ENCODE results near the gene UBE2U. TPM values are rescaled to one million over a fixed set of nuclear protein-coding genes. Genes with fewer than 3 reads are reported as not detected.
"Not testable (repeated sequence)": the region's sequence is repeated elsewhere in the genome, so short reads cannot be mapped to it uniquely, and the experiment has no call there.

UBE2U gene
- total RNA-seq, 4 donors from 2014 or later = not detected

- no peak for ATAC-seq
- 79% methylated on average over 2 of the region's 2 CpGs; no CpG with 5 or more reads in 1 of the 2 donors for WGBS, 2 donors (ENCODE audit: low coverage in 1 of 2)
- TF ChIP-seq CTCF (IDR thresholded peaks at IDR 0.05) (no peak), POLR2A (IDR thresholded peaks at IDR 0.05) (no peak), EP300 (IDR thresholded peaks at IDR 0.05) (no peak), POLR2AphosphoS5 (IDR thresholded peaks at IDR 0.05) (no peak)
- Histone ChIP-seq H3K9me3 (no peaks in the 10 kb centered on the region), H3K4me3 (no peak overlapping the region), H3K27me3 (no peaks in the 10 kb centered on the region), H3K36me3 (no peaks in the 10 kb centered on the region), H3K27ac (no peak overlapping the region), H3K4me1 (no peaks in the 10 kb centered on the region)
Measured at GRCh38 chr1:64209221-64209620, 5.8 kb downstream of the UBE2U start.

GRCh38 chr1:64212031-64212430, 8.6 kb downstream of the UBE2U start:
- Histone ChIP-seq H3K27me3 (no peaks in the 10 kb centered on the region), H3K4me1 (no peaks in the 10 kb centered on the region), H3K27ac (no peak overlapping the region), H3K4me3 (no peak overlapping the region), H3K9me3 (no peaks in the 10 kb centered on the region), H3K36me3 (no peaks in the 10 kb centered on the region)
- TF ChIP-seq POLR2A (IDR thresholded peaks at IDR 0.05) (no peak), EP300 (IDR thresholded peaks at IDR 0.05) (no peak), POLR2AphosphoS5 (IDR thresholded peaks at IDR 0.05) (no peak), CTCF (IDR thresholded peaks at IDR 0.05) (no peak)
- no peak for ATAC-seq

GRCh38 chr1:64215576-64215975, 12.2 kb downstream of the UBE2U start:
- Histone ChIP-seq H3K9me3 (no peaks in the 10 kb centered on the region), H3K4me1 (no peaks in the 10 kb centered on the region), H3K27ac (no peak overlapping the region), H3K36me3 (no peaks in the 10 kb centered on the region), H3K27me3 (no peaks in the 10 kb centered on the region), H3K4me3 (no peak overlapping the region)
- no peak for ATAC-seq
- 86 to 100% methylated on average over 2 to 3 of the region's 3 CpGs for WGBS, 2 donors (ENCODE audit: low coverage in 1 of 2)
- TF ChIP-seq CTCF (IDR thresholded peaks at IDR 0.05) (no peak), POLR2A (IDR thresholded peaks at IDR 0.05) (no peak), EP300 (IDR thresholded peaks at IDR 0.05) (no peak), POLR2AphosphoS5 (IDR thresholded peaks at IDR 0.05) (no peak)

- peak; percentile 60 for ATAC-seq
- no peaks in the 10 kb centered on the region for H3K27me3 ChIP-seq
- no peak overlapping the region for H3K4me3 ChIP-seq
- H3K4me1 ChIP-seq = no peaks in the 10 kb centered on the region
- H3K27ac ChIP-seq = no peak overlapping the region
- H3K36me3 ChIP-seq = no peaks in the 10 kb centered on the region
- H3K9me3 ChIP-seq = no peaks in the 10 kb centered on the region
- 57 to 63% methylated on average over 5 of the region's 5 CpGs for WGBS, 2 donors (ENCODE audit: low coverage in 1 of 2)
- TF ChIP-seq POLR2A (IDR thresholded peaks at IDR 0.05) = no peak
- TF ChIP-seq POLR2AphosphoS5 (IDR thresholded peaks at IDR 0.05) = no peak
- TF ChIP-seq EP300 (IDR thresholded peaks at IDR 0.05) = no peak
- TF ChIP-seq CTCF (IDR thresholded peaks at IDR 0.05) = no peak
Measured at GRCh38 chr1:64220241-64220640, 16.8 kb downstream of the UBE2U start.

GRCh38 chr1:64223329-64224151, 20.1 kb downstream of the UBE2U start:
- Histone ChIP-seq H3K4me3 (no peak overlapping the region), H3K27me3 (no peaks in the 10 kb centered on the region), H3K36me3 (no peaks in the 10 kb centered on the region), H3K27ac (no peak overlapping the region), H3K4me1 (no peaks in the 10 kb centered on the region), H3K9me3 (no peaks in the 10 kb centered on the region)
- TF ChIP-seq POLR2AphosphoS5 (IDR thresholded peaks at IDR 0.05) = no peak
- TF ChIP-seq CTCF (IDR thresholded peaks at IDR 0.05) = no peak
- no peak for TF ChIP-seq EP300 (IDR thresholded peaks at IDR 0.05)
- no peak for TF ChIP-seq POLR2A (IDR thresholded peaks at IDR 0.05)
- ATAC-seq = no peak
- WGBS, 2 donors (ENCODE audit: low coverage in 1 of 2) = 66 to 81% methylated on average over 6 to 7 of the region's 7 CpGs

GRCh38 chr1:64224236-64224635, 20.8 kb downstream of the UBE2U start:
- H3K4me1 ChIP-seq, H3K4me3 ChIP-seq, H3K9me3 ChIP-seq, H3K27me3 ChIP-seq, ATAC-seq, H3K36me3 ChIP-seq, H3K27ac ChIP-seq: not testable (repeated sequence)
- WGBS, 2 donors (ENCODE audit: low coverage in 1 of 2) = 94 to 100% methylated on average over 4 to 7 of the region's 7 CpGs

Measured in gastroesophageal sphincter (tissue), 4 donors.